Measurements from ENCODE around the gene SLC25A47.

Gene SLC25A47

DNA sequence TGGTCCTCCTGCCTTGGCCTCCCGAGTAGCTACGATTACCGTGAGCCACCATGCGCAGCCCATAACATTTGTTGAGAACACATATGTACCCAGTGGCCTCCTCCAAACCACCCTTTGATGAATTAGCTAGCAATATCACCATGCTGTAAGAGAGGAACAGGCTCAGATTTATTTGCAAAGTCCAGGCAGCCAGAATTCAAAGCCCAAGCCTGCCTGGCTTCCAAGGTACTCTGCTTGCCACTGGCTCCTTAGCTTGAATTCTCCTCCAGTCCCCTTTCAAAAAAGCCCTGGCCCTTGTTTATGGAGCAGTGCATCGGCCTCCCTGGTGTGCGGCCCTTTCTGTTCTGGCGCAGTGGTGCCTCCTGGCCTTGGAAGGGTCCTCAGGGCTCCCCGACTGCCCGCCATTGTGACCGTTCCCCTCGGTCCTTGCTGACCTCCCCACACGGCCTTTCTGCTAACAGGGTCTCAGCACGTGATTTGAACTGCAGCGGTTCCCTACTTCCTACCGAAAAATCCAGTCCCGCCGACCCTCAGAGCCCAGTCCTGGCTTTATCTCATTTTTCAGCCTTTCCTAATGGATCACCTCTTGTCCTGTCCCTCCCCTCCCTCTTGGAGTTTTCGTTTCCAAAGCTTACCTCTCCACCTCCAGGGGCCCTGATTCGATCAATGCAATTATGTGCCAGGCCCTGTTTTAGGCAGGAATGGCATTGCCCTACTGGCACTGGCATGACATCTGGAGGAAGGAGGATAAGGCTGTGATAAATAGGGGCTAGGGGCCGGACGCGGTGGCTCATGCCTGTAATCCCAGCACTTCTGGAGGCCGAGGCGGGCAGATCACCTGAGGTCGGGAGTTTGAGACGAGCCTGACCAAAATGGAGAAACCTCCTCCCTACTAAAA, 38.9 kb upstream of the SLC25A47 start:
- no peak overlapping the region for H3K4me2 ChIP-seq (ENCODE audit: low read depth, low read length)
- H3K9ac ChIP-seq (ENCODE audit: low read length) = no peak overlapping the region
- DNase-seq = no peak

DNA sequence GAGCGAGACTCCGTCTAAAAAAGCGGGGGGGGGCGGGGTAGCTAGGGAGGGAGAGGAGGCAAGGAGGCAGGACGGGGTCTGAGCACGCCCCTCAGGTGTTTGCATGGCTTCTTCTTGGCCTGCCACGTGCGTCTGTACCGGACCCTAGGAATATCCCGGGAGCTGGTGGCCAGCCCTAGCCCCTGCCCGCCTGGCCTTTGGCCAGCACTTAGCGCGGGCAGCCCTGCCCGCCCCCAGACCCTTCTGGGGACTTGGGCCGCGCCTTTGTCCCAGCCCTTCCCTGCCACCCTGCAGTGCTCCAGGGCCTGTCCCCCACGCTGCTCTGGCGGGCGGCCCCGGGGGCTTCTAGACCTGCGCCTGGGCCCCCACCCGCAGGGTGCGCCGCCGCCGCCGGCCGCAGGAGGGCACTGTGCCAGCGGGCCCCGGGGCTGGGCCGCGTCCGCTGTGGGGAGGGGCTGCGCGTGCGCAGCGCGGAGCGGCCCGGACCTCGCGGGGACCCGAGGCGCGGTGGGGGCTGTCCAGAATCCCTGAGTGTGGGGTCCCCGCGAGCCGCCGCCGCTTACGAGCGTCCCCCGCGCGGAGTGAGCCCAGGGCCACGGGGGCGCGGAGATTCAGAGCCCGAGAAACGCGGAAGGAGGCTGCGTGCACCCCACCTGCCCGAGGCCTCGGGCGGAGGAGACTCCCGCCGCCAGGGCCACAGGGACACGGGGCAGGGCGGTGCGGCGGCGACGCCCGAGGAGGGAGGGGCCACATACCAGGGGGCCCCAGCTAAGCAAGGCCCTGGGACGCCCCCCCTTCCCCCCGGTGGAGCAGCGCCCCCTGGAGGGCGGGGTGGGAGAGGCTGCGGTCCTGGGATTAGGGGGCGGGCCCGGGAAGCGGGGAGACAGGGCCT, 37.9 kb upstream of the SLC25A47 start:
- Histone ChIP-seq H3F3A (ENCODE audit: insufficient read depth, low read length) (no peaks in the 10 kb centered on the region), H3K4me1 (ENCODE audit: low read length) (no peaks in the 10 kb centered on the region), H3K9me2 (replicated peaks; ENCODE audit: insufficient read depth, low read length) (no peaks in the 10 kb centered on the region), H2AFZ (ENCODE audit: low read length) (peak overlapping the region; percentile 65), H3K9ac (ENCODE audit: low read length) (peak overlapping the region; percentile 78), H4K20me1 (ENCODE audit: insufficient read depth, low read length) (no peaks in the 10 kb centered on the region), H3K4me3 (ENCODE audit: low read length) (peak overlapping the region; percentile 66), H3K36me3 (replicated peaks; ENCODE audit: insufficient read depth, low read length) (no peaks in the 10 kb centered on the region), H3K9me3 (replicated peaks; ENCODE audit: insufficient read depth, low read length) (no peaks in the 10 kb centered on the region), H3K27ac (ENCODE audit: low read length) (no peak overlapping the region), H3K79me2 (ENCODE audit: low read length) (peaks cover 10% of the 10 kb centered on the region), H3K27me3 (replicated peaks; ENCODE audit: insufficient read depth, low read length) (no peaks in the 10 kb centered on the region), H3K4me2 (ENCODE audit: low read depth, low read length) (peak overlapping the region; percentile 59; the same call in 1 of the 2 replicates)
- TF ChIP-seq EZH2phosphoT487 (IDR thresholded peaks at IDR 0.05; ENCODE audit: low read length) = no peak
- TF ChIP-seq, protein P1, sequence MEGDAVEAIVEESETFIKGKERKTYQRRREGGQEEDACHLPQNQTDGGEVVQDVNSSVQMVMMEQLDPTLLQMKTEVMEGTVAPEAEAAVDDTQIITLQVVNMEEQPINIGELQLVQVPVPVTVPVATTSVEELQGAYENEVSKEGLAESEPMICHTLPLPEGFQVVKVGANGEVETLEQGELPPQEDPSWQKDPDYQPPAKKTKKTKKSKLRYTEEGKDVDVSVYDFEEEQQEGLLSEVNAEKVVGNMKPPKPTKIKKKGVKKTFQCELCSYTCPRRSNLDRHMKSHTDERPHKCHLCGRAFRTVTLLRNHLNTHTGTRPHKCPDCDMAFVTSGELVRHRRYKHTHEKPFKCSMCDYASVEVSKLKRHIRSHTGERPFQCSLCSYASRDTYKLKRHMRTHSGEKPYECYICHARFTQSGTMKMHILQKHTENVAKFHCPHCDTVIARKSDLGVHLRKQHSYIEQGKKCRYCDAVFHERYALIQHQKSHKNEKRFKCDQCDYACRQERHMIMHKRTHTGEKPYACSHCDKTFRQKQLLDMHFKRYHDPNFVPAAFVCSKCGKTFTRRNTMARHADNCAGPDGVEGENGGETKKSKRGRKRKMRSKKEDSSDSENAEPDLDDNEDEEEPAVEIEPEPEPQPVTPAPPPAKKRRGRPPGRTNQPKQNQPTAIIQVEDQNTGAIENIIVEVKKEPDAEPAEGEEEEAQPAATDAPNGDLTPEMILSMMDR (IDR thresholded peaks at IDR 0.05; ENCODE audit: low read length) = peak; percentile 48
- DNase-seq = peak; percentile 50

More for the DNA sequence above, 38.9 kb upstream of the SLC25A47 start:
- TF ChIP-seq, protein P1 (IDR thresholded peaks at IDR 0.05; ENCODE audit: low read length) = no peak
- no peak for TF ChIP-seq EZH2 (optimal IDR thresholded peaks at IDR 0.05; ENCODE audit: low read depth, low read length)
- no peak for TF ChIP-seq EZH2phosphoT487 (IDR thresholded peaks at IDR 0.05; ENCODE audit: low read length)
- Histone ChIP-seq H3K79me2 (ENCODE audit: low read length) (peaks cover 20% of the 10 kb centered on the region), H3F3A (ENCODE audit: insufficient read depth, low read length) (no peaks in the 10 kb centered on the region), H3K36me3 (replicated peaks; ENCODE audit: insufficient read depth, low read length) (no peaks in the 10 kb centered on the region), H3K27me3 (replicated peaks; ENCODE audit: insufficient read depth, low read length) (no peaks in the 10 kb centered on the region), H3K9me2 (replicated peaks; ENCODE audit: insufficient read depth, low read length) (no peaks in the 10 kb centered on the region), H2AFZ (ENCODE audit: low read length) (no peak overlapping the region), H4K20me1 (ENCODE audit: insufficient read depth, low read length) (no peaks in the 10 kb centered on the region), H3K4me3 (ENCODE audit: low read length) (no peak overlapping the region), H3K9me3 (replicated peaks; ENCODE audit: insufficient read depth, low read length) (no peaks in the 10 kb centered on the region), H3K4me1 (ENCODE audit: low read length) (peaks cover under 1% of the 10 kb centered on the region; the same call in 1 of the 2 replicates), H3K27ac (ENCODE audit: low read length) (no peak overlapping the region)

DNA sequence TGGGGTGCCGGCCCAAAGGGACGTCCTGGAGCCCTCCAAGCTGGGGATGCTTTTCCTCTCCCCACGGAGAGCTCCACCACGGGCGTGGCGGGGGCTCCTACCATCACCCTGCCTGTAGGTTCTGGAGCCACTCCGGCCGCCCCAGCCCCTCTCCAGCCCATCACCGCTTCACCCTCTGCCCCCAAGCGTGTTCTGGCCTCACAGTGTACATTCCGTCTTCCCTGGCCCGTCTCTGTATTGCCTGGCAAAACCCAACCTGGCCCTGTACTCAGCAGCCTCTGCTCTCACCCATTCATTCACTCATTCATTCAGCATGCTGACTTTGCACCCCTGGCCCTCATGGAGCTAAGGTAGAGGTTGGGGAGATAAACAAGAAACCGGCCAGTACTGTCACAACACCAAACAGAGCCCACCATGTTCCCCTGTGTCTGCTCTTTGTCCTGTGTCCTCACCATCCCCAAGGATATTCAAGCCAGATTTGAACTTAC, 37.2 kb upstream of the SLC25A47 start:
- no peak overlapping the region for H3K27ac ChIP-seq (ENCODE audit: low read length)
- TF ChIP-seq EZH2 (optimal IDR thresholded peaks at IDR 0.05; ENCODE audit: low read depth, low read length) = no peak
- no peak for TF ChIP-seq EZH2phosphoT487 (IDR thresholded peaks at IDR 0.05; ENCODE audit: low read length)
- TF ChIP-seq, protein P1 (IDR thresholded peaks at IDR 0.05; ENCODE audit: low read length) = no peak
- peak overlapping the region; percentile 78; the same call in 1 of the 2 replicates for H3K9ac ChIP-seq (ENCODE audit: low read length)
- H3K9me3 ChIP-seq (replicated peaks; ENCODE audit: insufficient read depth, low read length) = no peaks in the 10 kb centered on the region
- H4K20me1 ChIP-seq (ENCODE audit: insufficient read depth, low read length) = no peaks in the 10 kb centered on the region
- H3K36me3 ChIP-seq (replicated peaks; ENCODE audit: insufficient read depth, low read length) = no peaks in the 10 kb centered on the region
- H3K4me1 ChIP-seq (ENCODE audit: low read length) = no peaks in the 10 kb centered on the region
- no peak for DNase-seq
- H3K4me3 ChIP-seq (ENCODE audit: low read length) = peak overlapping the region; percentile 66
- H3K27me3 ChIP-seq (replicated peaks; ENCODE audit: insufficient read depth, low read length) = no peaks in the 10 kb centered on the region
- H3K4me2 ChIP-seq (ENCODE audit: low read depth, low read length) = peak overlapping the region; percentile 59; the same call in 1 of the 2 replicates
- no peak overlapping the region for H2AFZ ChIP-seq (ENCODE audit: low read length)
- no peaks in the 10 kb centered on the region for H3K9me2 ChIP-seq (replicated peaks; ENCODE audit: insufficient read depth, low read length)
- peaks cover 5% of the 10 kb centered on the region; the same call in 1 of the 2 replicates for H3K79me2 ChIP-seq (ENCODE audit: low read length)
- H3F3A ChIP-seq (ENCODE audit: insufficient read depth, low read length) = no peaks in the 10 kb centered on the region

Data from MM.1S (cell line).